Mesothelial cell of epicardium (in vitro differentiated cells): ENCODE results near the gene NFYA. TPM values are rescaled to one million over a fixed set of nuclear protein-coding genes. Genes with fewer than 3 reads are reported as not detected.
A peak's percentile ranks its signal among the peaks of the same experiment; 100 is the strongest.

ENCODE experiments used
- DNase-seq, 2 experiments: peaks; one replicate each; pipeline ENCODE4 v3.0.0; 2021; ENCODE audit warnings: low spot score in 2 of 2; ENCODE audit not compliant: unreplicated experiment in 2 of 2
- H3K27ac Mint-ChIP-seq: 2 replicates; pipeline ENCODE4 v1.8.0; 2021; ENCODE audit warnings: mixed read lengths
- H3K27me3 Mint-ChIP-seq: 2 replicates; pipeline ENCODE4 v1.8.0; 2021; ENCODE audit warnings: low read depth, mixed read lengths
- H3K36me3 Mint-ChIP-seq: 2 replicates; pipeline ENCODE4 v1.8.0; 2021; ENCODE audit warnings: mixed read lengths
- H3K4me1 Mint-ChIP-seq: 2 replicates; pipeline ENCODE4 v1.8.0; 2021; ENCODE audit warnings: mixed read lengths
- H3K4me3 Mint-ChIP-seq: 2 replicates; pipeline ENCODE4 v1.8.0; 2021; ENCODE audit warnings: mild to moderate bottlenecking, moderate library complexity, mixed read lengths
- H3K9me3 Mint-ChIP-seq: 2 replicates; pipeline ENCODE4 v1.8.0; 2021; ENCODE audit warnings: mixed read lengths
- total RNA-seq: library from RNA; stranded (reverse); gene quantifications from 3 replicates; pipeline ENCODE4 v1.2.1, GENCODE V29; 2021
- TF ChIP-seq, protein P1 (sequence below): fragments of 200-600 bp; sonication (generic); IDR thresholded peaks from one replicate; pipeline ENCODE4 v1.5.0; 2021; ENCODE audit warnings: antibody characterized with exemption; ENCODE audit not compliant: unreplicated experiment

NFYA gene
- total RNA-seq, 1 donor from 2014 or later: 64.2 TPM

DNA sequence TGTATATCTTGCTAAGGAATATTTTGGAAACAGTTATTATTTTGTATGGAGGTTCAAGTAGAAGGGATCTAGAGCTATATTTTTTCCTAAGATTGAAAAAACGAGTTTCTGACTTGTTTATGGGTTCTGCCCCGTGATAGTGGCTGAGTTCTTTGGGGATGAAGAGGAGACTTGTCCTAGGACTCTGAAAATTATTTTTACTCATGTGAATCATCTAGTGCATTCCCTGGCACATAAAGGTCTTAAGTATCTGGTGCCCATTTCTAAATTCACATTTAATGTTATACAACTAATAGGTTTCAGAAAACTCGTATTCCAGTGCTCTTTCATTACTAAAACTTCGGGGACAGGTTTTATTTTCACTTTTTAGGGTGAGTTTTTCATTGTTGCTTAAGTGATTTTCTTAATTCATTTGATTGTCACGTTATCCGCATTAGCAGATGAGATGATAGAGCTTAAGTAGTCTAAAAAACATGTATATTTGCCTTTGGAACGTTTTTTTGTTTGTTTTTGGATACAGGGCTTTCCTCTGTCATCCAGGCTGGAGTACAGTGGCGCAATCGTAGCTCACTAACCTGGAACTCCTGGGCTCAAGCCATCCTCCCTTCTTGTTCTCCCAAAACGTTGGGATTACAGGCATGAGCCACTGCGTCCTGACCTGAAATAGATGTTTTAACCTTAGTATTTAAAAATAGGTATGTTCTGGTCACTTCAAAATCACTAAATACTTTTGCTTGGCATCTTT lies 2.1 kb downstream of the NFYA start:
- no peaks in the 10 kb centered on the region for H3K27me3 Mint-ChIP-seq
- peak overlapping the region; percentile 98 for H3K27ac Mint-ChIP-seq
- peaks cover 49% of the 10 kb centered on the region for H3K4me1 Mint-ChIP-seq
- no peak for DNase-seq
- peak overlapping the region; percentile 94 for H3K4me3 Mint-ChIP-seq
- TF ChIP-seq, protein P1, sequence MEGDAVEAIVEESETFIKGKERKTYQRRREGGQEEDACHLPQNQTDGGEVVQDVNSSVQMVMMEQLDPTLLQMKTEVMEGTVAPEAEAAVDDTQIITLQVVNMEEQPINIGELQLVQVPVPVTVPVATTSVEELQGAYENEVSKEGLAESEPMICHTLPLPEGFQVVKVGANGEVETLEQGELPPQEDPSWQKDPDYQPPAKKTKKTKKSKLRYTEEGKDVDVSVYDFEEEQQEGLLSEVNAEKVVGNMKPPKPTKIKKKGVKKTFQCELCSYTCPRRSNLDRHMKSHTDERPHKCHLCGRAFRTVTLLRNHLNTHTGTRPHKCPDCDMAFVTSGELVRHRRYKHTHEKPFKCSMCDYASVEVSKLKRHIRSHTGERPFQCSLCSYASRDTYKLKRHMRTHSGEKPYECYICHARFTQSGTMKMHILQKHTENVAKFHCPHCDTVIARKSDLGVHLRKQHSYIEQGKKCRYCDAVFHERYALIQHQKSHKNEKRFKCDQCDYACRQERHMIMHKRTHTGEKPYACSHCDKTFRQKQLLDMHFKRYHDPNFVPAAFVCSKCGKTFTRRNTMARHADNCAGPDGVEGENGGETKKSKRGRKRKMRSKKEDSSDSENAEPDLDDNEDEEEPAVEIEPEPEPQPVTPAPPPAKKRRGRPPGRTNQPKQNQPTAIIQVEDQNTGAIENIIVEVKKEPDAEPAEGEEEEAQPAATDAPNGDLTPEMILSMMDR: no peak
- peaks cover 8% of the 10 kb centered on the region for H3K36me3 Mint-ChIP-seq
- no peaks in the 10 kb centered on the region for H3K9me3 Mint-ChIP-seq

DNA sequence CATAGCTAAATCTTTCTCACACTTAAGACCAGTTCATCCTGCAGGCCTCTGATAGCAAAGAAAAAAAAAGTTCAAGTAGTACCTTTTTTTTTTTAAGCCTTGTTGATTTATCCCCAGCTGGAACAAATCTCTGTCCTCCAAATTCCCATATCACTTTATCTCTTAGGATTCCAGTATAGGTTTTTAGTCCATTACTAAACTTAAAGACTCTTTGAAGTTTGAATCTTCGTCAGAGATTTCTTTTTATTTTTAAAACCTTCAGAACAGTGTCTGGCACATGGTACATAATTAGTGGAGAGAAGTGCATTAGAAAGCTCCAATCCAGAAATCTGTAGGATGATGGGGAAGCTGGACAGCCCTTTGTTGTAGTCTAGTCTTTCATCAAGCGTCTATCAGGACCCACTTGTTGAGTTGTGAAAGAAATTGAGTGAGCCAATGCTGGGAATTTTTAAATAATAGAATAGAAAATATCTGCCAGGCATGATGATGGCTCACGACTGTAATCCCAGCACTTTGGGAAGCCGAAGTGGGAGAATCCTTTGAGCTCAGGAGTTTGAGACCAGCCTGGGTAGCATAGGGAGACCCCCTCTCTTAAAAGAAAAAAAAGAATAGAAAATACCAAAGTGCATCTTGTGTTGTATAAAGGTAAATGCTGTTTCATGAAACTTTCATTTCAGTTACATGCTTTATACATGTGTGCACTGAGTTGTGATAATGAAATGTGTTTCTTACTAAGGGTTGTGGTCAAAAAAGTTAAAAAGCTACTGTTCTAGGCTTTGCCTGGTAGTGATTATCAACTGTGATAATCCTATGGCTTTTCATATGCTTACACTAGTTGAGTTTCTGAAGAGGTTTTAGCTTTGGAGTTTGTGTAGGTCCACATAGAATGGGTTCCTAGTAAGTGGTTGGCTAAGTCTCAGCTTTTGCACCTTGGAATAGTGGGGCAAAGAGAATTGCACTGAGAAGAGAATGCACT lies 3.2 kb downstream of the NFYA start:
- H3K27ac Mint-ChIP-seq: peak overlapping the region; percentile 98
- H3K27me3 Mint-ChIP-seq: no peaks in the 10 kb centered on the region
- no peak for DNase-seq
- H3K36me3 Mint-ChIP-seq: peaks cover 15% of the 10 kb centered on the region
- peak overlapping the region; percentile 20 for H3K4me3 Mint-ChIP-seq
- no peaks in the 10 kb centered on the region for H3K9me3 Mint-ChIP-seq
- TF ChIP-seq, protein P1: no peak
- peaks cover 45% of the 10 kb centered on the region for H3K4me1 Mint-ChIP-seq

DNA sequence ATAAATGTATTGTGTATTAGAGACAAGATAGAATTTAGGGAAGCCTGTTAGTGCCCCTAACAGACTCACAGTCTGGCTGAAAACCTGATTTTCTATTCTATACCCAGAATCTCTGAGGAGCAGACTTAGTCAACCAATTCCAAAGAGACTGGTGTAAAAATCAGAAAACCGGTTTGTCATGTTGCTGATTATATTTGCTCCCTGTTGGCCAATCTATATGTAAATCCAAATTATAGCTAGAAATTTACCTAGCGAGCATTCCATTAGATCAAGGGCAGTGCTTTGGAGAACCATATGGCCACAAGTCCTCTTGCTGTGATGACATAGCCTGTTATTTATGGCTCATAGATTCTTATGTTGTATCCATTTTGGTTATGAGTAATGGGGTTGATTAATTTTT lies 4.8 kb downstream of the NFYA start:
- Mint-ChIP-seq H3K27me3 (no peaks in the 10 kb centered on the region), H3K9me3 (no peaks in the 10 kb centered on the region), H3K27ac (peak overlapping the region; percentile 54), H3K4me3 (no peak overlapping the region), H3K4me1 (peaks cover 40% of the 10 kb centered on the region), H3K36me3 (peaks cover 20% of the 10 kb centered on the region)
- TF ChIP-seq, protein P1: no peak
- DNase-seq: no peak

DNA sequence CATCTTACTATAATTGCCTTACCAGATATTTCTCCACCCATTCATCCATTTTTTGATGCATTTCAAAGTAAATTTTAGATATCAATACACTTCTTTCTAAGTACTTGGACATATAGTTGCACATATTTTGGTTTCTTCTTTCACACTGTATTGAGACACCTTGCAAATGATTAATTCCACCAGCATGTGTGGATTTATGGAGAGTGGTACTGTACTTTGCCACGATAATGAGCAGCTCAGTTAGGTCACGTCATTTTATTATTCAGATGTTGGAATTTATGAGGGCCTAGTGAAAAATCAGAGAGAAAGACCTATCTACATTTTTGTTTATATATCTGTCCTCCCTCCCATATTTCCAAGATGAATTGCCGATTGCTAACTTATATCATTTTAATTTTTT lies 5.3 kb downstream of the NFYA start:
- no peak for DNase-seq
- TF ChIP-seq, protein P1: no peak
- Mint-ChIP-seq H3K27ac (no peak overlapping the region), H3K4me3 (no peak overlapping the region), H3K4me1 (peaks cover 40% of the 10 kb centered on the region), H3K9me3 (no peaks in the 10 kb centered on the region), H3K27me3 (no peaks in the 10 kb centered on the region), H3K36me3 (peaks cover 26% of the 10 kb centered on the region)

DNA sequence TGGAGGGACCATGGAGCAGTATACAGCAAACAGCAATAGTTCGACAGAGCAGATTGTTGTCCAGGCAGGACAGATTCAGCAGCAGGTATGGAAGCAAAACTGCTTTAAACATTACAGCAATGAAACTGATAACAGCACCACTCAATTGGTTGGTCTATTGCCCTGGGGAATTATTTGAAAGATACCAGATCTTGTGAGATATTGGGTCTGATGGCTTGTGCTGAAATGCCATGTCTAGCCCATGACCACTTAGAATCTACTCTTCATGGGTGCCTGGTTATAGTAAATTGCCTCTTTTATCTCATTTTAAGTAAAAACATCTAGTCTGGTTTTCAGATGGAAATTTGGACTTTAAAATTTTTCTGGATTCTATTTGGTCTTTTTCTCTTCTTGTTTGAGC lies 6.3 kb downstream of the NFYA start:
- peak overlapping the region; percentile 60 for H3K27ac Mint-ChIP-seq
- no peak overlapping the region for H3K4me3 Mint-ChIP-seq
- no peaks in the 10 kb centered on the region for H3K27me3 Mint-ChIP-seq
- no peak for DNase-seq
- H3K4me1 Mint-ChIP-seq: peaks cover 37% of the 10 kb centered on the region
- H3K9me3 Mint-ChIP-seq: no peaks in the 10 kb centered on the region
- H3K36me3 Mint-ChIP-seq: peaks cover 35% of the 10 kb centered on the region
- TF ChIP-seq, protein P1: no peak
